Esophagus muscularis mucosa (tissue), 4 donors: ENCODE results near the gene LRRC3C. TPM values are rescaled to one million over a fixed set of nuclear protein-coding genes. Genes with fewer than 3 reads are reported as not detected.

ENCODE experiments used
- DNase-seq: peaks from one replicate; pipeline ENCODE4 v3.0.0-alpha.2; 2017; ENCODE audit errors: extremely low spot score
- H3K27ac ChIP-seq, 4 donors: fragments of 200-600 bp; sonication (generic); replicated peaks in 1 of 4; 1 replicate in 3 of 4; 2 replicates in 1 of 4; pipeline ENCODE4 v1.5.1; 2016 to 2019; ENCODE audit warnings: mild to moderate bottlenecking in 1 of 4
- H3K27me3 ChIP-seq, 4 donors: fragments of 200-600 bp; sonication (generic); one replicate each; pipeline versions ENCODE4 v1.5.1 to v1.6.0; 2016 to 2019
- H3K36me3 ChIP-seq, 4 donors: fragments of 200-600 bp; sonication (generic); one replicate each; pipeline ENCODE4 v1.5.1; 2016 to 2019
- H3K4me1 ChIP-seq, 4 donors: fragments of 200-600 bp; sonication (generic); one replicate each; pipeline ENCODE4 v1.5.1; 2016 to 2019
- H3K4me3 ChIP-seq, 4 donors: fragments of 200-600 bp; sonication (generic); 1 replicate in 2 of 4; 2 replicates in 2 of 4; pipeline ENCODE4 v1.5.1; 2016 to 2019; ENCODE audit warnings: mild to moderate bottlenecking in 4 of 4, moderate library complexity in 1 of 4
- H3K9me3 ChIP-seq, 4 donors: fragments of 200-600 bp; sonication (generic); 1 replicate in 3 of 4; 2 replicates in 1 of 4; pipeline ENCODE4 v1.5.1; 2016 to 2019
- EP300 ChIP-seq: sonication (generic); formaldehyde crosslinking; IDR thresholded peaks from one replicate; pipeline ENCODE4 v1.6.1; 2017; ENCODE audit warnings: antibody characterized with exemption
- POLR2A ChIP-seq: fragments of 450-650 bp; IDR thresholded peaks from one replicate; pipeline ENCODE4 v1.6.1; 2017; ENCODE audit warnings: antibody characterized with exemption, moderate library complexity, mild to moderate bottlenecking, low read depth
- POLR2AphosphoS5 ChIP-seq, 2 donors: sonication (generic); formaldehyde crosslinking; IDR thresholded peaks; one replicate each; pipeline ENCODE4 v1.6.1; 2017; ENCODE audit warnings: antibody characterized with exemption in 2 of 2
- WGBS: methylation state at CpG from one replicate; pipeline ENCODE4 v1.1.5; 2018; 5-methylcytosine and 5-hydroxymethylcytosine counted together
- intact Hi-C: fragments of 100-400 bp; cut with DNase I; formaldehyde crosslinking; loops from one replicate; pipeline ENCODE4 v1.15.1; 2023
- total RNA-seq, 4 donors: library from RNA; depleted of rRNA; stranded (reverse); fragments of >200 nt; gene quantifications; one replicate each; pipeline versions ENCODE4 v1.1.0 to v1.2.1, GENCODE V29; 2016
- TF ChIP-seq, protein P1 (sequence below), 3 experiments: fragments of 200-600 bp in 2 of 3; fragments of 450-650 bp in 1 of 3; sonication (generic) in 2 of 3; IDR thresholded peaks; one replicate each; pipeline ENCODE4 v1.5.1; 2017 to 2019; ENCODE audit warnings: antibody characterized with exemption in 3 of 3, mild to moderate bottlenecking in 2 of 3, moderate library complexity in 1 of 3

LRRC3C gene
- total RNA-seq, 4 donors from 2014 or later = not detected

DNA sequence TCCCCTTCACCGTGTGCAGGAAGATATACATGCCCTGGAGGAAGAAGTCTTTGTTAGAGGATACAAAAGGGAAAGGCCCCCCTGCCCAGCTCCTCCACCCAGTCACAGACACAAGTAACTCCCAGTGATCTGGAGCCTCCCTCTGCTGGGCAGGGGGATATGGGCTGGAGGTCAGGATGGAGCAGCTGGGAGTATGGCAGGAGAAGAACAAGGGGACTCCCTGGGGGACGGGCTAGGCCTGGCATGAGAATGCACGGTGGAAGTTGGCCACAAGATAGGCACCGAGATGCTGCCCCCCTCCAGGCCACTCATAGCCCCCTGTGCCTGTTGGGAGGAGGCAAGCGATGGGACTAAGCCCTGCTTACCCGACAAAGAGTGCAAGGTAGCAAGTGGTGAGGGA lies 4.3 kb upstream of the LRRC3C start:
- TF ChIP-seq, protein P1, sequence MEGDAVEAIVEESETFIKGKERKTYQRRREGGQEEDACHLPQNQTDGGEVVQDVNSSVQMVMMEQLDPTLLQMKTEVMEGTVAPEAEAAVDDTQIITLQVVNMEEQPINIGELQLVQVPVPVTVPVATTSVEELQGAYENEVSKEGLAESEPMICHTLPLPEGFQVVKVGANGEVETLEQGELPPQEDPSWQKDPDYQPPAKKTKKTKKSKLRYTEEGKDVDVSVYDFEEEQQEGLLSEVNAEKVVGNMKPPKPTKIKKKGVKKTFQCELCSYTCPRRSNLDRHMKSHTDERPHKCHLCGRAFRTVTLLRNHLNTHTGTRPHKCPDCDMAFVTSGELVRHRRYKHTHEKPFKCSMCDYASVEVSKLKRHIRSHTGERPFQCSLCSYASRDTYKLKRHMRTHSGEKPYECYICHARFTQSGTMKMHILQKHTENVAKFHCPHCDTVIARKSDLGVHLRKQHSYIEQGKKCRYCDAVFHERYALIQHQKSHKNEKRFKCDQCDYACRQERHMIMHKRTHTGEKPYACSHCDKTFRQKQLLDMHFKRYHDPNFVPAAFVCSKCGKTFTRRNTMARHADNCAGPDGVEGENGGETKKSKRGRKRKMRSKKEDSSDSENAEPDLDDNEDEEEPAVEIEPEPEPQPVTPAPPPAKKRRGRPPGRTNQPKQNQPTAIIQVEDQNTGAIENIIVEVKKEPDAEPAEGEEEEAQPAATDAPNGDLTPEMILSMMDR (IDR thresholded peaks at IDR 0.05) = no peak
- TF ChIP-seq EP300 = no peak
- no peak for TF ChIP-seq POLR2AphosphoS5 (IDR thresholded peaks at IDR 0.05)
- TF ChIP-seq POLR2A = no peak
- Histone ChIP-seq H3K36me3 (peaks cover 32 to 55% (median 48%) of the 10 kb centered on the region in 4 donors), H3K27ac (no peak overlapping the region), H3K4me3 (no peak overlapping the region), H3K27me3 (no peaks in the 10 kb centered on the region), H3K9me3 (no peaks in the 10 kb centered on the region), H3K4me1 (peaks cover 24 to 38% (median 30%) of the 10 kb centered on the region in 4 donors)
- DNase-seq = no peak
- intact Hi-C loops = no loop called here
- WGBS = 89% methylated on average over 5 of the region's 6 CpGs

DNA sequence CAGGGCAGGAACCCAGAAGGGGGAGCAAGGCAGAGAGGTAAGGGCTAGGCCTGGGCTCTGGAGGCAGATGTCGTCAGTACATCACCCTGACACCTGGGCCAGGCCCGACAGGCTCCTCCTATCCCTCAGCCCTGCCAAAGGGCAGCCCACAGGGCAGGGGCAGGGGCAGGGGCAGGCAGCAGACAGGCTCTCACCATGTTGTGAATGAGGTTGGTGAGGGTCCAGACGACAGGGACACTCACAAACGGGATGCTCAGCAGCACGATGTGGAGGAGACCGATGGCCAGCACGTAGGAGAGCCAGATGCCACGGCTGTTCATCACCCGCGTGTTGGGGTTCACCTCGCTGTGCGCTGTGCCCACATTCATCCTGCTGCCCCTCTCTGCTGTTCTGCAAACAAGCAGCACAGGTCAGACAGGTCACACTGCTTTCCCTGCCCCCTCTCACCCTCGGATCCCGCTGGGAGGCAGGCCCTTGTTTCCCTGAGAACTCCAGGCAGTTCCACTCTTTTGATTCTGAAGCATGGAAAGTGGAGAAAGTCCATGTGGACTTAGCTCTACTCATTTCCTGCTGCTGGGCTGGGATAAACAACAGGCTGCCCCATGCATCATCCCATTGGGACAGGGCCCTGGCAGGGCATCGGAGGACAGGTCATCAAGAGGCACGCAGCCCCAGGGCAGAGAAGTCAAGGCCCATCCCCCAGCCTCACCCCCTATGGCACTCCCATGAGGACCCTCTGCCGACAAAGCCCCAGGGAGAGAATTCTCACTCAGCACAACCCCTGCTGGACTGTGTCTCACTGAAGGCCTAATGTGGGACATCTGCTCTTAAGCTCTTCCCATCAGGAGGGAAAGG lies 3.5 kb upstream of the LRRC3C start:
- TF ChIP-seq POLR2AphosphoS5 (IDR thresholded peaks at IDR 0.05) = no peak
- no peak for TF ChIP-seq POLR2A
- TF ChIP-seq, protein P1 (IDR thresholded peaks at IDR 0.05) = no peak
- no peak for TF ChIP-seq EP300
- peaks cover 32 to 53% (median 44%) of the 10 kb centered on the region in 4 donors for H3K36me3 ChIP-seq
- H3K27ac ChIP-seq = no peak overlapping the region

GRCh38 chr17:39924691-39925055 lies 2.9 kb upstream of the LRRC3C start:
- 68% methylated on average over 3 of the region's 3 CpGs for WGBS
- peaks cover 39 to 52% (median 44%) of the 10 kb centered on the region in 4 donors for H3K4me1 ChIP-seq
- no peak overlapping the region for H3K27ac ChIP-seq
- no peak for DNase-seq
- TF ChIP-seq, protein P1 (IDR thresholded peaks at IDR 0.05) = no peak
- no peaks in the 10 kb centered on the region for H3K27me3 ChIP-seq
- no peaks in the 10 kb centered on the region for H3K9me3 ChIP-seq
- peaks cover 32 to 47% (median 39%) of the 10 kb centered on the region in 4 donors for H3K36me3 ChIP-seq
- no peak overlapping the region for H3K4me3 ChIP-seq
- intact Hi-C loops = no loop called here

More for the DNA sequence above, 3.5 kb upstream of the LRRC3C start:
- Histone ChIP-seq H3K4me1 (peaks cover 33 to 46% (median 39%) of the 10 kb centered on the region in 4 donors), H3K9me3 (no peaks in the 10 kb centered on the region), H3K4me3 (no peak overlapping the region), H3K27me3 (no peaks in the 10 kb centered on the region)
- WGBS = 64% methylated on average over 15 of the region's 17 CpGs
- DNase-seq = no peak
- intact Hi-C loops = no loop called here

GRCh38 chr17:39925282-39926134 lies 2.0 kb upstream of the LRRC3C start:
- Histone ChIP-seq H3K36me3 (peaks cover 25 to 39% (median 35%) of the 10 kb centered on the region in 4 donors), H3K9me3 (no peaks in the 10 kb centered on the region), H3K27ac (no peak overlapping the region), H3K27me3 (no peaks in the 10 kb centered on the region), H3K4me3 (peak overlapping the region in 2 of 4 donors; percentile 80 to 91), H3K4me1 (peaks cover 42 to 56% (median 47%) of the 10 kb centered on the region in 4 donors)
- TF ChIP-seq POLR2A = no peak
- no peak for TF ChIP-seq POLR2AphosphoS5 (IDR thresholded peaks at IDR 0.05)
- TF ChIP-seq, protein P1 (IDR thresholded peaks at IDR 0.05) = no peak
- TF ChIP-seq EP300 = no peak
- no peak for DNase-seq
- 81% methylated on average over 9 of the region's 11 CpGs for WGBS
- intact Hi-C loops = loop anchor here (2.0 kb wide), 1 partner anchor 55 kb away; the partner anchor contains the start of gene PSMD3
